GM19238 (cell line): ENCODE measurements around the gene KRTAP1-1.
"Not testable (repeated sequence)": the region's sequence is repeated elsewhere in the genome, so short reads cannot be mapped to it uniquely, and the experiment has no call there.

Experiments used
- DNase-seq: peaks from one replicate; pipeline ENCODE4 v3.0.0; 2011; ENCODE audit warnings: low spot score; ENCODE audit not compliant: insufficient read length

The KRTAP1-1 gene, protein sequence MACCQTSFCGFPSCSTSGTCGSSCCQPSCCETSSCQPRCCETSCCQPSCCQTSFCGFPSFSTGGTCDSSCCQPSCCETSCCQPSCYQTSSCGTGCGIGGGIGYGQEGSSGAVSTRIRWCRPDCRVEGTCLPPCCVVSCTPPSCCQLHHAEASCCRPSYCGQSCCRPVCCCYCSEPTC

DNA sequence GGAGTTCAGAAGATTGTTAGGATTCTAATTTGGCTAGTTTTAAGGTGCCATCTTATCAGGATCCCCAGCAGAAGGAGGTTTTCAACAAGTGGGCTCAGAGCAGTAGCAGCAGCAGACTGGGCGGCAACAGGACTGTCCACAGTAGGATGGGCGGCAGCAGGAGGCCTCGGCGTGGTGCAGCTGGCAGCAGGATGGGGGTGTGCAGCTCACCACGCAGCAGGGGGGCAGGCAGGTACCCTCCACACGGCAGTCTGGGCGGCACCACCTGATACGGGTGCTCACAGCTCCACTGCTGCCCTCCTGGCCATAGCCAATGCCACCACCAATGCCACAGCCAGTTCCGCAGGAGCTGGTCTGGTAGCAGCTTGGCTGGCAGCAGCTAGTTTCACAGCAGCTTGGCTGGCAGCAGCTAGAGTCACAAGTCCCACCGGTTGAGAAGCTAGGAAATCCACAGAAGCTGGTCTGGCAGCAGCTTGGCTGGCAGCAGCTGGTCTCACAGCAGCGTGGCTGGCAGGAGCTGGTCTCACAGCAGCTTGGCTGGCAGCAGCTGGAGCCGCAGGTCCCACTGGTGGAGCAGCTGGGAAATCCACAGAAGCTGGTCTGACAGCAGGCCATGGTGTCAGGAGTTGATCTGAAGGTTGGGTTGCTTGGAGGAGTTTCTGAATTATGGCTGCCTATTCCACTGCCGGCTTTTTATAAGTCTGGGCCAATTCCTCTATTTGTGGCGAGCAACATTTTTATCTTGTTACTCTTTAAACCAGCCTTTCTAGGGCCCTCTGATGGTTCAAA lies at the start of gene KRTAP1-1:
Gene KRTAP1-1, minus strand, starts transcription at position 668 of the 789 bp plus-strand sequence. Its CDS starts 53 bp downstream, at position 615.
- not testable (repeated sequence) for DNase-seq

DNA sequence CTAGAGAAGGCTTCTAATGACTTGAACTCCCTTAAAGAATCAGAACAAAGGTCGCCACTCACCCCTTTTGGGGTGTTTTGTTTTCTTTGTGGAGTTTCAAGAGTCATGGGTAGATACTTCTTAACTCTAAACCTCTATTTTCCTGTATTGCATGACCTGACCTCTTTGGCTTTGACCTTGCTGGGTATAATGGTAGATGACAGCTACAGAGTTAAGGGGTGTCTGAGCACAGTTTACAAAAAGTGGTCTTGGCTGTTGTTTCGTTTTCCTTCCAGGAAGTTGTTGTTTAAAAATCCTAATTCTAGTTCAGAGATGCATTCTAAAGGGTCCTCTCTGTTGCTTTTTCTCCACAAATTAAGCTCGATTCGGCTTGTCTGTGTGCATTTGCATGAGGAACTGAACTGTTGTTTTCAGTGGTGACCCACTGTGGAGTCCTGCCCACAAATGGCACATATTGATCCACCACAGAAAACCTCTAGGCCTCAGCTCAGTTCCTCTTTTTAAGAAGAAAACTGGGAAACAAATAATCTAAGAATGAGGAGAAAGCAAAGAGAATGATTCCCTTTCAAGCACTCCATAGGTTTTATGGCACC lies 47.6 kb upstream of the KRTAP1-1 start:
- not testable (repeated sequence) for DNase-seq

DNA sequence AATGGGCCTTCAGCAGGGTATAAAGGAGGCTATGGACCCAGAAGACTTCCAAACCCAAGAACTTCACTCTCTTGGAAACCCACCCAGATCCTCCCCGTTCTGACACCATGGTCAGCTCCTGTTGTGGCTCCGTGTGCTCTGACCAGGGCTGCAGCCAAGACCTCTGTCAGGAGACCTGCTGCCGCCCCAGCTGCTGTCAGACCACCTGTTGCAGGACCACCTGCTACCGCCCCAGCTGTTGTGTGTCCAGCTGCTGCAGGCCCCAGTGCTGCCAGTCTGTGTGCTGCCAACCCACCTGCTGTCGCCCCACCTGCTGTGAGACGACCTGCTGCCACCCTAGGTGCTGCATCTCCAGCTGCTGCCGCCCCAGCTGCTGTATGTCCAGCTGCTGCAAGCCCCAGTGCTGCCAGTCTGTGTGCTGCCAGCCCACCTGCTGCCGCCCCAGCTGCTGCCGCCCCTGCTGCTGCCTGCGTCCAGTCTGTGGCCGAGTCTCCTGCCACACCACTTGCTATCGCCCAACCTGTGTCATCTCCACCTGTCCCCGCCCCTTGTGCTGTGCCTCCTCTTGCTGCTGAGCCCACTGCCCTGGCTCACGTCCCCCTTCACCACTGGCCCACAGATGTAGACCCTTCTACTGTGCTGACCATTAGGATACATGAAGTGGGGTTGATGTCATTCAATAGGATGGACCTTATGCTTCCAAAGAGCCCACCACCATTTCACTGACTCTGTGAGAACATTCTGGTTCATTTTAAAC lies 43.0 kb upstream of the KRTAP1-1 start, which contains the start of gene KRTAP4-7:
Gene KRTAP4-7, plus strand, starts transcription at position 51 of the 757 bp plus-strand sequence. Its CDS starts 57 bp downstream, at position 108.
- DNase-seq: not testable (repeated sequence)

DNA sequence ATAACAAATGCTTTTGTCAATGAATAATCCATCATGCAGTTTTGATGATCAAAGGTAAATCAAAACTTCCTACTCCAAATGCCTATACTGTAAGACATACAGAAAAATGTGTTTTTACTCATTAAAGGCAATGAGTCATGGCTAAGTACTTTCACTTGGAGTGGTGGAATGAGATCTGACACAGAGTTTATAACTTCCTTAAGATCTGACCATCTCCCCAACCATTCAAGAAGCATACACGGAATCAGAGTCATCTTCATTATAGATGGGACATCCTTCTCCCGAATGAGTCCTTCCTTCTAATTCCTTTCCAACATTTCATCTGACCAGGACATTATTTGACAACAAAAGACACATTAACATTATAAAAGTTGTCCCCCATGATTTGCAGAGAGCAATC lies 42.2 kb upstream of the KRTAP1-1 start:
- DNase-seq: not testable (repeated sequence)

DNA sequence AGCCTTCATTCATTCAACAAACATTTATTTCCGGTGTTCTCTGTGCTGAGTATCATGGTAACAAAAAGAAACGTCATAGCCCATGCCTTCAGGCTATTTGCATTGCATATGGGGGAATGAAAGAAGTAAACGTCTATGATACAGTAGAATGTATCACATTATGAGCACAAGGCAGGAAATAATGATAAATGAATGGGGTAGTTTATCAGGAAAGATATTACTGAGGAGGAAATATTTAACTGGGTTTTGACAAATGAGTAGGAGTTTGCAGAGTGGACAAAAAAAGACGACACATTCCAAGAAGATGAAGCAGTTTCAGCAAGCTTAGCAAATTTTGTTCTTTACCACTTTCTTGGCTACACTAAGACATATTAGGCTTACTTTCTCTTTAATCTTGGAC lies 41.4 kb upstream of the KRTAP1-1 start:
- no peak for DNase-seq

DNA sequence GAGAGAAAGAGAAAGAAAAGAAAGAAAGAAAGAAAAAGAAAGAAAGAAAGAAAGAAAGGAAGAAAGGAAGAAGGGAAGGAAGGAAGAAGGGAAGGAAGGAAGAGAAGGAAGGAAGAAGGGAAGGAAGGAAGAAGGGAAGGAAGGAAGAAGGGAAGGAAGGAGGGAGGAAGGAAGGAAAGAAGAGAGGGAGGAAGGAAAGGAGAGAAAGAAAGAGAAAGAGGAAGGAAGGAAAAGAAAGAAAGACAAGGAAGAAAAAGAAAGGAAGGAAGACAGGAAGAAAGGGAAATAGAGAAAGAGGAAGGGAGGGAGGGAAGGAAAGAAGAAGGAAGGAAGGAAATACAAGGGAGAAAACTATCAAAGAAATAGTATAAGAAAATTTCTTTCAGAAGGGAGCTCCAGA lies 35.5 kb upstream of the KRTAP1-1 start:
- no peak for DNase-seq

DNA sequence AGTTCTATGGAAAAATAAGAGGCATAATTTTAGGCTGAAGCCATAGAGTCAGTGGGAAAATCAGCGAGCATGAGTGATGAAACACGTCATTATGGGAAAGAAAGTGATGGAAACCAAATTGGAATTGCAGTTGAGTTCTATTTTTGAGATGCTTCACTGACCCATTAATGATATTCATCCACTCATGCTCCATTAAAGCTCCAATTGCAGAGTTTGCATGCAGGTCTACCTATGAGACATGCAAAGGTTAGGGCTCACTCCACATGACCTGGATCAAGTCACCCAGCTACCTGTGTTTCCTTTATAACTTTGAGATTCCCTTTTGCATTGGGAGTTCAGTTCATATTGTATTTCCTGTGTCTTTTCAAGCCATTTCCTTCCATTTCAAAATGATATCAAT lies 32.4 kb upstream of the KRTAP1-1 start:
- DNase-seq: no peak

DNA sequence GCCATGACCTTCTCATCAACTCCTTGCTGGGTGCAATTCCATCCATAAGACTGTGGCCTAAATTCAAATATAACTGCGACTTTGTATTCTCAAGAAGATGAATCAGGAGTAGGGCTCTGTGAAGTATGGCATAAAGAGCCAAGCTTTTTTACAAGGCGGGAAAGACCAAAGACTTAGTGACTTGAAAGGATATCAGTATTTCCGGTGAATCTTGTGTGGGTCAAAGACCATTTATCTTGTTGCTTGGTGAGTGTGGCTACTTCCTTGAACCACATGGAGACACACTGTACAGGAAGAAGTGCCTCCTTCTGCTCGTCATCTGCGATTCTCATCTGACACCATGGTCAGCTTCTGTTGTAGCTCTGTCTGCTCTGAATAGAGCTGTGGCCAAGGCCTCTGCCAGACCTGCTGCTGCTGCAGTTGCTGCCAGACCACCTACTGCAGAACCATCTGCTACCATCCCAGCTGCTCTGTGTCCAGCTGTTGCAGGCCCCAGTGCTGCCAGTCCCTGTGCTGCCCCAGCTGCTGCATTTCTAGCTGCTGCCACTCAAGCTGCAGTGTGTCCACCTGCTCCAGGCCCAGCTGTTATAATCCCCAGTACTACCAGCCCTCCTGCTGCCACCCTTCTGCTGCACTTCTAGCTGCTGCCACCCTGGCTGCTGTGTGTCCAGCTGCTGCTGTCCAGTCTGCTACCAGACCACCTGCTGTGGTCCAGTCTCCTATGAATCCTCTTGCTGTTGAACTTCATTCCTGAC lies 30.5 kb upstream of the KRTAP1-1 start:
- no peak for DNase-seq

DNA sequence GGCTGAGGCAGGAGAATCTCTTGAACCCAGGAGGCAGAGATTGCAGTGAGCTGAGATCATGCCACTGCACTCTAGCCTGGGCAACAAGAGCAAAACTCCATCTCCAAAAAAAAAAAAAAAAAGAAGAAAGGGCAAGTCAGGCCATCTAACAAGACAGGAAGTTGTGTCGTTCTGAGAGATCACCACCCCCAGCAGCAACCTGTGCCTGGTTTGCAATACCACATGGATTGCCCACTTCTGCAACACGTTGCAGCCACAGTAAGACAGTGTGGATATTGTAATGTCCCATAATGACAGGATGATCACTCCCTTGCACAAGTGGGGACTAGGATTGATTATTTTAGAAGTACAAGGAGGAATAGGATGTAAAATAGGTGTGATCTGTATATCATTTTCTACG lies 27.8 kb upstream of the KRTAP1-1 start:
- DNase-seq: no peak

DNA sequence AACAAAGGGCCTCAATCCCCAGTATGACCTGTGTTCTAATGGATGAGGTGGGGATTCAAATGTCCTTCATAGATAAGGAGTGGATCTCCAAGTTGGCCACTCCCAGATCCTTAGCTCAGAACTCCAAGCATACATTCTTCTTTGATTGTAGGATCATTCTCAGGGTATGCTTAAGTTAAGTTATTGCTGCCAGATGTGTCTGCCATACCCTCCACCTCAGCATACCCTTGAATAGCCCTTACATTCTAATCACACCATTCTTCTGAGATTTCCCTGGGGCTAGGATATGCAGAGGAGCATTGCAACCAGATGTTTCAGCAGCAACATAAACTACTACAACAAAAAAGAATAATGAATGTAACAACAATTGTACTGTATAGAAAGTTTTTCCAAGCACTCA lies 26.0 kb upstream of the KRTAP1-1 start:
- DNase-seq: no peak

DNA sequence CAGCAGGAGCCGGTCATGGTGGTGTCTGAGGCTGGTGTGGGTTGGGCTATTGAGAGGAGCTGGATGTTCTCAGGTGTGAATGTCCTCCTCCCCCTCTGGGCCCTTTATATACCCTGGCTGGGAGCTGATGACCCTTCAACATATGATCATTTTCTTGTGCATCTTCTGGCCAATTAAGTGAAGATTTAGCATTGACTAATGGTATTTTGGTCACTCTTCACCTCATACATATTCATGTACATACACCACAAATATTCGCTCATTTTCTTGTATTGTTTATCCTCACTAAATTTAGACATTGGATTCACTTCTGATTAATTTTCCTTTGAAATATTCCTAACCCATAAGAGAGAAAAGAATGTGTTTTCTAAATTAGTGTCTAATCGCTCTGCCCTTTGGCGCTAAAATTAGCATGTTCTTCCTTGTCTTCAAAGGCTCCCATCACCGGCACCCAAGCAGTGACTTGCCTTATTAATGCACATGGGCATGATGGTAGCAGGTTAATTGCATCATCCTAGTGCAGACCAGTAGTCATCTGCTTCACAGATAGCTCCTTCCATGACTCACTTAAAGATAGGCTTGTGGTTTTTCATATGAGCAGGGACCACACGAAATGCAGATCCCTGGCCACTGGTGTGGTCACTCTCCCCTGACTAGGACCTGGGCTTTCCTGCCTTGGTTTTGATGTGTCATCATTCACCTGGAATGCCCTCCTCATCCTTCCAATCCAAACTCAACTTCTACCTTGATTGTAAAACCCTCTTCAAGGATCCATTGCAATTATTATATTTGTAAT lies 24.8 kb upstream of the KRTAP1-1 start, which contains the start of gene KRTAP2-4:
Gene KRTAP2-4, minus strand, starts transcription at position 51 of the 796 bp plus-strand sequence. Its CDS starts 34 bp downstream, at position 17.
- no peak for DNase-seq

DNA sequence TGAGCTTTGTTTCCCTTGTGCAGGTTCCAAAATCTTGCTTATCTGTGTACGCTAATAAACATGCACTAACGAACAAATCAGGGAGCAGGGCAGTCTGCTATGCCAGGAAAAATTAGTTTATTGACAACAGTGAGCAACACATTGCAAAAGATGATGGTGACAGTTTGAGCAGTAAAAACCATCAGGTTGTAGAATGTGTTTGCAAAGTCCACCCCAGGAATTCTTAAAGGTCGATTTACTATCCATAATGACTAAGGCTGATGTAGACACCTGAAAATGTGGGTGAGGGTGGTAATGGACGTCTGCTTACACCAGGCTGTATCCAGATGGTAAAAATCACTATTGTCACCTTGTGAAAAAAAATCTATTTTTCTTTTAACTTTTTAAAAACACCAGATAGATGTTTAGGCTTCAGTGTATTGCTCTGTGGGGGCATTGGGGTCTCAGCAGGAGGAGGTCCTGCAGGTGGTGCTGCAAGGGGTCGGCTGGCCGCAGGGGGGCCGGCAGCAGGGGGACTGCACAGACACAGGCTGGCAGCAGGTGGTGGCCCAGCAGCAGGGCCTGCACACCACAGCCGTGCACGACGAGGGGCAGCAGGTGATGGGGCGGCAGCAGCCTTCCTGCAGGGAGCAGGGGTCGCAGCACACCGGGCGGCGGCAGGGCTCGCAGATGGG lies 23.9 kb upstream of the KRTAP1-1 start:
- not testable (repeated sequence) for DNase-seq

DNA sequence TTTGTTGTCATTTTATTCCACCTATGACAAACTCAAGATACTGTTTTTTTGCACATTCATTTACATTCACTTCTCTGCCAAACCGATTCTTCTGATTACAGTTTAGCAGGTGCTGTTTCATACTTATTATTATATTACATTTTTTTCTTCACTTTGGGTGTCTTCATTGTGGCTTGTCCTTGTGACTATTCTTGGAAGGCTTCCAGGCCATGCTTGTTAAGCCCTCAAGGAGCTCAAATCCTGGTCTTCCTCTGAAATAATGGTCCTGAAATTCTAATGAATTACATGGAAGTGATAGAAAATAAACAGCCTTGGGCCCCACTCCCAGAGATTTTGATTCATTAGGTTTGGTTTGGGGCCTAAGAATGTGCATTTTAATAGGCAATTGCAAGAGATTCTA lies 23.1 kb upstream of the KRTAP1-1 start:
- DNase-seq: no peak

DNA sequence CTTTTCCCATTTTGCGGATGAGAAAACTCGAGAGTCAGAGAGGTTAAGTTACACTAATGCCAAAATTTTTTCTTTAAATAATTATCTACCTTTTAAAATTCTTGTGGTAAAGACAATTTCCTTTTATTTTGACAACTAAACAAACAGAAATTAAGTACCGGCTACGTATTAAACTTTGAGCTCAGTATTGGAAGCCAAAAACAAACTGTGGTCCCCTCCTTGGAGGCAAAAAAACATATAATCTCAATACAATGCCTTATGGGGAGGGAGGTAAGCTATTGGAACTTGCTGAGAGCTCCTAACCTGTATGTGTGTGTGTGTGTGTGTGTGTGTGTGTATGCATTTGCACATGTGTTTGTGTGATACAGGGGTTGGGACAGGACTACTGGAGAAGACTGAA lies 22.2 kb upstream of the KRTAP1-1 start:
- DNase-seq: no peak

DNA sequence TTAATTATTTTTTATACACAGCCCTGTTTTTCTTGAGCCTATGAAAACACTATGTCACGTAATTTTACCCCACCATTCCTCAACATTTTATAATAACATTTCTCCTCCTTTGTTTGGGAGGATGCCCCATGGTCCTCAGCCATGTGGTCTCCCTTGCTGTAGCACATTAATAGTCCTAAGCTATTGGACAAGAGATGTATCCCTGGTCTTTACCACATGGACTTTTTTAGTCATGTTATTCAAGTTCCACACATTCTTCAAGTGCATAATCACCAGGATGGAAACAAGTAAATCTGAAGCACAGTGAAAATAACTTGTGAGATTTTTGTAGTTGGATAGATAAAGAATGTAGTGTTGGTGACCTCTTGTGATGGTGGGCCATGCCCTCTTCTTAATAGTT lies 20.7 kb upstream of the KRTAP1-1 start:
- no peak for DNase-seq

DNA sequence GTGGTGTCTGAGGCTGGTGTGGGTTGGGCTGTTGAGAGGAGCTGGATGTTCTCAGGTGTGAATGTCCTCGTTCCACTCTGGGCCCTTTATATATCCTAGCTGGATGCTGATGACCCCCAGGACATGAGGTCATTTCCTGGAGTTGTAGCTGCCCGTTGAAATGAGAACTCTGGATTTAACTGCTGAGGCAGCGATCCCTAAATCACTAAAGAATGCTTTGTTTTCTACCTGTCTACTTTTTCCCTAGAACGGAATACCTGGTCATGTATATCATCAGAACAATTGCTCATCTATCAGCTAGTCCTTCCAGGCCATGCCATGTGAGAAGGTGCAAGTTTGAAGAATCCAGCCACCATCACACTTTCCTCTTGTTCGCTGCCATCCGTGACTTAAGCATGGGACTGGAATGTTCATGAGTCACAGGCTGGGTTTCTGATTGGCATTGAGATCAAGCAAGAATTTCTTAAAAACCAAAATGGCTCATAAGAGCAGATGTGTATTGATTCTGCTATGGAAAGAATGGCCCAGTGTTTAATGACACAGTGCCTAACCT lies 18.9 kb upstream of the KRTAP1-1 start, which contains the start of gene KRTAP2-3:
Gene KRTAP2-3, minus strand, starts transcription at position 63 of the 553 bp plus-strand sequence. CDS start 64 bp downstream, outside the sequence.
- no peak for DNase-seq

DNA sequence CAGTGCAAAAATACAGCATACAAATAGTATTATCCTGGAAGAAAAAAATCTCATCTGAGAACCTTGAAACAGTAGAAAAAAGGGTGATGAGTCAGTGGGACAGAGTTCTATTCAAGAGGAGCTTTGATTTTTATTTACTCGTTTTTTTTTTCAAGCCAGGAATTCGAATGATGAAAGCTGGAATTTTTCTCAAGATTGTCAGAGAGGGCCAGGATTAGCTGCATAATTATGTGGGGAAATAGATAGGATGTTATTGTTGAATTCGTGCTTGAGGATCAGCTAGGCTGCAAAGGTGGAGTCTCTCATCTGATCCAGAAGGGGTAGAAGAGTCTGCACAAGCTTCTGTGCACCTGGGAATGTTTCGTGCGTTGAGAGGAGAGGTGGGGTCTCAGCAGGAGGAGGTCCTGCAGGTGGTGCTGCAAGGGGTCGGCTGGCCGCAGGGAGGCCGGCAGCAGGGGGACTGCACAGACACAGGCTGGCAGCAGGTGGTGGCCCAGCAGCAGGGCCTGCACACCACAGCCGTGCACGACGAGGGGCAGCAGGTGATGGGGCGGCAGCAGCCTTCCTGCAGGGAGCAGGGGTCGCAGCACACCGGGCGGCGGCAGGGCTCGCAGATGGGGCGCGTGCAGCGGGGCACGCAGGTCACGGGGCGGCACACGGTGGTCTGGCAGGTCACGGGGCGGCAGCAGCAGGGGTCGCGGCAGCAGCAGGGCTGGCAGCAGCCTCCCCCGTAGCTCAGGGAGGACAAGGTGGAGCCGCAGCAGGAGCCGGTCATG lies 18.2 kb upstream of the KRTAP1-1 start:
- DNase-seq: not testable (repeated sequence)

DNA sequence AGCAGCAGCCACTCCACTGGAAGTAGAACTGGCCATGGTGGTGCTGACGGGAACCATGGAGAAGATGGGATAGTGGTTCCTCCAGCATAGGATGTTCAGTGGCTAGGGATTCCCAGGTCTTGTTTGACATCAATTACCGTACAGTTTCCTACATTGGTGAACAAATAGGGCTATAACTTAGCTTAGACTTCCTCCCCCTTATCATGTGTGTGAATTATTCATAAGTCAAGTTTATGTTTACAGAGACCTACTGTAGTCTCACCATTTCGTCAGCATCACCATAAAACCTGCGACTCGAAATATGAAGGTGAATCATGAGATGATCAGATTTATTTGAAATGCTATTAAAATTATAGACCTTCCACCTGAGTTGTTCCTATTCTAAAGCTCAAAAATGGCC lies 17.5 kb upstream of the KRTAP1-1 start:
- DNase-seq: no peak
